SJCRH30 (cell line): Measurements from ENCODE around the gene HOXB2. TPM values are rescaled to one million over a fixed set of nuclear protein-coding genes. Genes with fewer than 3 reads are reported as not detected.
A peak's percentile ranks its signal among the peaks of the same experiment; 100 is the strongest.

Experiments
- DNase-seq, 2 experiments: peaks; one replicate each; pipeline ENCODE4 v3.0.0-alpha.2; 2015 to 2020
- H3K27ac ChIP-seq: fragments of 250-450 bp; sonication (Bioruptor Pico); 2 replicates; pipeline ENCODE4 v1.5.1; 2020; ENCODE audit warnings: mild to moderate bottlenecking, moderate library complexity
- H3K27me3 ChIP-seq: fragments of 250-450 bp; sonication (Bioruptor Pico); 2 replicates; pipeline ENCODE4 v1.5.1; 2020; ENCODE audit warnings: mild to moderate bottlenecking, moderate library complexity
- H3K36me3 ChIP-seq: fragments of 250-450 bp; sonication (Bioruptor Pico); 2 replicates; pipeline ENCODE4 v1.5.1; 2020; ENCODE audit warnings: mild to moderate bottlenecking, moderate library complexity
- H3K4me1 ChIP-seq: fragments of 250-450 bp; sonication (Bioruptor Pico); 2 replicates; pipeline ENCODE4 v1.5.1; 2020; ENCODE audit warnings: mild to moderate bottlenecking, moderate library complexity
- H3K4me3 ChIP-seq: fragments of 250-450 bp; sonication (Bioruptor Pico); 2 replicates; pipeline ENCODE4 v1.5.1; 2020; ENCODE audit warnings: mild to moderate bottlenecking, moderate library complexity
- H3K9me3 ChIP-seq: fragments of 250-450 bp; sonication (Bioruptor Pico); replicated peaks from 2 replicates; pipeline ENCODE4 v1.5.1; 2020; ENCODE audit warnings: mild to moderate bottlenecking, moderate library complexity
- total RNA-seq: library from RNA; depleted of rRNA; stranded (reverse); fragments of >200 nt; shearing (Covaris generic); gene quantifications from 2 replicates; pipeline ENCODE4 v1.2.3, GENCODE V29; 2014; rRNA removed

HOXB2 gene
- total RNA-seq, 1 experiment from 2014 or later, result 7.6 TPM

GRCh38 chr17:48500435-48501426 lies 44.2 kb downstream of the HOXB2 start:
- Histone ChIP-seq H3K4me3 (no peak overlapping the region), H3K27me3 (no peaks in the 10 kb centered on the region), H3K36me3 (no peaks in the 10 kb centered on the region), H3K27ac (no peak overlapping the region), H3K9me3 (no peaks in the 10 kb centered on the region), H3K4me1 (peaks cover 54% of the 10 kb centered on the region)
- no peak for DNase-seq

- no peaks in the 10 kb centered on the region for H3K27me3 ChIP-seq
- no peak overlapping the region for H3K27ac ChIP-seq
- H3K9me3 ChIP-seq, result no peaks in the 10 kb centered on the region
- H3K36me3 ChIP-seq, result no peaks in the 10 kb centered on the region
- H3K4me3 ChIP-seq, result no peak overlapping the region
- no peak for DNase-seq
- H3K4me1 ChIP-seq, result peaks cover 47% of the 10 kb centered on the region
These were observed 45.0 kb downstream of the HOXB2 start for GRCh38 chr17:48499735-48500434.

GRCh38 chr17:48499248-48499647 lies 45.7 kb downstream of the HOXB2 start:
- no peaks in the 10 kb centered on the region for H3K36me3 ChIP-seq
- H3K4me3 ChIP-seq, result no peak overlapping the region
- H3K9me3 ChIP-seq, result no peaks in the 10 kb centered on the region
- H3K27me3 ChIP-seq, result no peaks in the 10 kb centered on the region
- H3K4me1 ChIP-seq, result peaks cover 51% of the 10 kb centered on the region
- no peak for DNase-seq
- no peak overlapping the region for H3K27ac ChIP-seq

GRCh38 chr17:48498164-48498850 lies 46.6 kb downstream of the HOXB2 start:
- H3K9me3 ChIP-seq, result no peaks in the 10 kb centered on the region
- no peaks in the 10 kb centered on the region for H3K36me3 ChIP-seq
- no peak overlapping the region for H3K4me3 ChIP-seq
- H3K27ac ChIP-seq, result peak overlapping the region; percentile 62
- peak; percentile 63 to 78 for DNase-seq
- H3K27me3 ChIP-seq, result no peaks in the 10 kb centered on the region
- peaks cover 46% of the 10 kb centered on the region for H3K4me1 ChIP-seq

GRCh38 chr17:48497103-48497502 lies 47.8 kb downstream of the HOXB2 start:
- H3K4me1 ChIP-seq, result peaks cover 44% of the 10 kb centered on the region

GRCh38 chr17:48494335-48494734 lies 50.6 kb downstream of the HOXB2 start:
- Histone ChIP-seq H3K36me3 (no peaks in the 10 kb centered on the region), H3K27me3 (no peaks in the 10 kb centered on the region), H3K4me1 (peaks cover 39% of the 10 kb centered on the region), H3K4me3 (no peak overlapping the region), H3K9me3 (no peaks in the 10 kb centered on the region), H3K27ac (no peak overlapping the region; the same call in 1 of the 2 replicates)
- DNase-seq, result peak in 1 of 2 experiments; percentile 61

More at GRCh38 chr17:48497103-48497502, 47.8 kb downstream of the HOXB2 start:
- Histone ChIP-seq H3K27ac (peak overlapping the region; percentile 62), H3K9me3 (no peaks in the 10 kb centered on the region), H3K36me3 (no peaks in the 10 kb centered on the region), H3K27me3 (no peaks in the 10 kb centered on the region), H3K4me3 (no peak overlapping the region)
- DNase-seq, result peak; percentile 42 to 66

Other genes with a start within 250 kb of the HOXB2 start
- not detected in 2 replicates for gene SKAP1, start 114.9 kb downstream of the HOXB2 start, total RNA-seq
- not detected in 2 replicates for gene HOXB1, start 14.1 kb downstream of the HOXB2 start, total RNA-seq
- 3.7 and 4.3 TPM in 2 replicates for gene HOXB4, start 33.2 kb upstream of the HOXB2 start, total RNA-seq
- 7.4 and 8.8 TPM in 2 replicates for gene HOXB3, start 45.1 kb upstream of the HOXB2 start, total RNA-seq
- 0.51 and 0.61 TPM in 2 replicates for gene HOXB5, start 48.7 kb upstream of the HOXB2 start, total RNA-seq
- 6.2 and 7.5 TPM in 2 replicates for gene HOXB6, start 59.9 kb upstream of the HOXB2 start, total RNA-seq
- gene HOXB7, start 65.9 kb upstream of the HOXB2 start, total RNA-seq, result 18.8 and 23.1 TPM in 2 replicates
- gene HOXB8, start 70.2 kb upstream of the HOXB2 start, total RNA-seq, result 0.13 and 0.38 TPM in 2 replicates
- gene HOXB9, start 81.2 kb upstream of the HOXB2 start, total RNA-seq, result 2.5 and 4.0 TPM in 2 replicates
- not detected in 2 replicates for gene PRAC1, start 177.4 kb upstream of the HOXB2 start, total RNA-seq
- gene PRAC2, start 178.1 kb upstream of the HOXB2 start, total RNA-seq, result 0.56 and 0.59 TPM in 2 replicates
- gene HOXB13, start 183.6 kb upstream of the HOXB2 start, total RNA-seq, result 8.3 and 9.2 TPM in 2 replicates